ENCODE results near the gene ECHS1. TPM values are rescaled to one million over a fixed set of nuclear protein-coding genes. Genes with fewer than 3 reads are reported as not detected.

The ECHS1 gene
- total RNA-seq, 4 donors from 2014 or later, result 106 to 317 (median 123) TPM

- no peak for TF ChIP-seq CTCF (IDR thresholded peaks at IDR 0.05; ENCODE audit: low read depth)
Observed at GRCh38 chr10:133418289-133418993, 45.3 kb upstream of the ECHS1 start.

- TF ChIP-seq CTCF (IDR thresholded peaks at IDR 0.05; ENCODE audit: low read depth), result no peak
Observed at GRCh38 chr10:133415752-133416151, 42.6 kb upstream of the ECHS1 start.

GRCh38 chr10:133412381-133412711, 39.2 kb upstream of the ECHS1 start:
- no peak for TF ChIP-seq CTCF (IDR thresholded peaks at IDR 0.05; ENCODE audit: low read depth)

- TF ChIP-seq CTCF (IDR thresholded peaks at IDR 0.05; ENCODE audit: low read depth), result no peak
Observed at GRCh38 chr10:133411523-133412380, 38.6 kb upstream of the ECHS1 start.

GRCh38 chr10:133405844-133406527, 32.8 kb upstream of the ECHS1 start:
- no peak for TF ChIP-seq CTCF (IDR thresholded peaks at IDR 0.05; ENCODE audit: low read depth)

- TF ChIP-seq CTCF (IDR thresholded peaks at IDR 0.05; ENCODE audit: low read depth), result no peak
Observed at GRCh38 chr10:133405272-133405671, 32.1 kb upstream of the ECHS1 start.

GRCh38 chr10:133403784-133404183, 30.6 kb upstream of the ECHS1 start:
- no peak for TF ChIP-seq CTCF (IDR thresholded peaks at IDR 0.05; ENCODE audit: low read depth)

Measured in subcutaneous adipose tissue (tissue), 4 donors.